Astrocyte of the cerebellum (primary cell): ENCODE data around the gene SAMD1.

Source experiments
- DNase-seq: peaks from one replicate; pipeline ENCODE4 v3.0.0-alpha.2; 2011; ENCODE audit warnings: low read depth
- H3K4me3 ChIP-seq: 2 replicates; pipeline ENCODE4 v1.5.1; 2011; ENCODE audit warnings: mild to moderate bottlenecking, low read depth, low read length, moderate library complexity
- CTCF ChIP-seq: IDR thresholded peaks from 2 replicates; pipeline ENCODE4 v1.5.1; 2012; ENCODE audit warnings: low read length, low read depth, moderate library complexity, mild to moderate bottlenecking; ENCODE audit errors: missing control alignments
- in situ Hi-C: cut with HindIII; loops from 2 replicates; pipeline ENCODE4 v1.10.0; 2017; ENCODE audit warnings: low sequenced_read_pairs

Gene SAMD1

DNA sequence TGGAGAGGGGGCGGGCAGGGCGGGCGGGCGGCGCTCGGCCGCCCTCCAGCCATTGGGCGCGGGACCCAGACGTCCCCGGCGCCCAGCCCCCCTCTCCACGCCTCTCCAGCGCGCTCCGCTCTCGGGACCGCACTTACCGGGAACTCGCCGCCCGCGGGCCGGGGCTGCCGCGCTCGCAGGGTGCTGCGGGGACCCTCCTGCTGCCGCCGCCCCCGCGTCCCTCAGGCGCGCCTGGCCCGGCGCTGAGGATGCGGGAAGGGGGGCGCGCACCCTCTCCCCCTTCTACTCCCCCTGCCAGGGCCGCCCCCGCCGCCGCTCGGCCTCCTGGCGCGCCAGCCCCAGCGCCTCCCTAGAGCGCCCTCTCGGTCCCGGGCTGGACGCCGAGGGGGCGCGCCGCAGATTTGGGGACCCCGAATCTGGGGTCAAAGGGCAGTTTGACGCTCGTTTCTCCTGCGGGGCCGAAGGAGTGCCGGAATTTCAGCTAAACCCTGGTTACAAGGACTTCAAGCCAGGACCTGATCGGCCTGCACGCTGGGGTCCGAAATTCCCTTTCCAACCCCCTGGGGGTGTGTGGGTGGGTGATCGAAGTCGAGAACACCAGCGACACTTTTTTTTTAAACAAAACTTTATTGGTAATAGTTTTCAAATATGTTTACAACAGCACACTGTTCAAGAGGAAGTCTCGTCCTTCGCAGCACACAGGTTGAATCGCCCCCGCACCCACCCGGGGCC, 696 bp upstream of the SAMD1 start:
- H3K4me3 ChIP-seq, result peak overlapping the region; percentile 54
- TF ChIP-seq CTCF, result no peak
- no peak for DNase-seq
- in situ Hi-C loops, result no loop called here

- in situ Hi-C loops, result no loop called here
- TF ChIP-seq CTCF, result peak; percentile 0
- no peak for DNase-seq
- H3K4me3 ChIP-seq, result peak overlapping the region; percentile 54
Observed at GRCh38 chr19:14089662-14090508, 666 bp downstream of the SAMD1 start.

DNA sequence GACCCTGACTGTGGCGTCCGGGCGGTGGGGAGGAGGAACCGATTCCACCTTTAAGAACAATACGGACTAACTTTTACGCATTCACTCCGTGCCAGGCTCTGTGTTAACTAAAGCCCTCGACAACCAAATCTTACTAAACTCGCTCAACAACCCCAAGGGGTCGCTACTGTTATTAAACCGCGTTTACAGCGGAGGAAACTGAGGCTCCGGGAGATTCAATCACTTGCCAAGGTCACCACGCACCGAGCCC, 1.2 kb downstream of the SAMD1 start:
- DNase-seq, result no peak
- H3K4me3 ChIP-seq, result peak overlapping the region; percentile 54
- TF ChIP-seq CTCF, result peak; percentile 33
- in situ Hi-C loops, result no loop called here

DNA sequence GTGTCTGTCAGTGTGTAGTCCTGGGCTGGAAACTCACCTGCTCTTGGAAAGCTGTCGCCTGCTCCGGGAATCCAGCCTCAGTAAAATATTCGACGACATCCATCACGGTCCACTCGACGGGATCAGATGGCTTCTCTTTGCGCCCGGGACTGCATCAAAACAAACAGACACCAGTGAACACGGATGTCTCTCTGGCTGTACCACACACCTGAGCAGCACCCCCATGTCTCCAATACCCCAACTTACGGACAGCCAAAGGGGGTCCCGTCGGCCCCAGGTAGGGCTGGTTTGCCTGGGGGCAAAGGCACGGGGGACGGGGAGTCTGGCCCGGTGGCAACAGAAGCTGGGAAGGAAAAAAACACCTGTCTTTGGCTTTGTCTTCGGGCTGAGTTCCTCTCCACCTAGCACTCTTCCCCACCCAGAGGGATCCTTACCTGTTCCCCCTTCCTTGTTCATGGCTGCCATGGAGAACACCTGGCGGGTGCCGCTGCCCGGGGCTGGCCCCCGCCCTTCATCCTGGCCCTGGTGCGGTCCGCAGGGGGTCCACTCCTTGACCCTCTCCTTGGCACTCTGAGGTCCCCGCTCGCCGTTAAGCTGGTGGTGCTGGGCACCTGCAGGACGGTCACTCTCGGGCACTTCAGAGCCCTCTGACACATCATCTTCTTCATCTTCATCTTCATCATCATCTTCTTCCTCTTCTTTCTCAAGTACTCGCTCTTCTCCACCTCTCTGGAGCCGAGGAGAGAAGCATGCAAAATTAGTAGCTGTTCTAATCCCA, 1.7 kb downstream of the SAMD1 start:
- no peak for TF ChIP-seq CTCF
- H3K4me3 ChIP-seq, result peak overlapping the region; percentile 54
- in situ Hi-C loops, result no loop called here
- DNase-seq, result no peak

DNA sequence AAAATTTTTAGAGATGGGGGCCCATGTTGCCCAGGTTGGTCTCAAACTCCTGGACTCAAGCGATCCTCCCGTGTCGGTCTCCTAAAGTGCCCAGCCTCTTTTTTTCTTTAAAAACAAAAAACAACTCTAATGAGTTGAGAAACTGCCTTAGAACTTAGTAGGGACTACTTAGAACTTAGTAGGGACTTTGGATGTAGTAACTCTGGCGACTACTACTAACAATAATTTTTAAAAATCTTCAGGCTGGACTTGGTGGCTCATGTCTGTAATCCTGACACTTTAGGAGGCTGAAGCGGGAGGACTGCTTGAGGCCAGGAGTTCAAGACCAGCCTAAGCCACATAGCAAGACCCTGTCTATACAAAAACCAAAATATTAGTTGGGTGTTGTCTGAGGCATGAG, 4.5 kb downstream of the SAMD1 start:
- in situ Hi-C loops, result no loop called here
- no peak for DNase-seq
- H3K4me3 ChIP-seq, result no peak overlapping the region
- no peak for TF ChIP-seq CTCF

DNA sequence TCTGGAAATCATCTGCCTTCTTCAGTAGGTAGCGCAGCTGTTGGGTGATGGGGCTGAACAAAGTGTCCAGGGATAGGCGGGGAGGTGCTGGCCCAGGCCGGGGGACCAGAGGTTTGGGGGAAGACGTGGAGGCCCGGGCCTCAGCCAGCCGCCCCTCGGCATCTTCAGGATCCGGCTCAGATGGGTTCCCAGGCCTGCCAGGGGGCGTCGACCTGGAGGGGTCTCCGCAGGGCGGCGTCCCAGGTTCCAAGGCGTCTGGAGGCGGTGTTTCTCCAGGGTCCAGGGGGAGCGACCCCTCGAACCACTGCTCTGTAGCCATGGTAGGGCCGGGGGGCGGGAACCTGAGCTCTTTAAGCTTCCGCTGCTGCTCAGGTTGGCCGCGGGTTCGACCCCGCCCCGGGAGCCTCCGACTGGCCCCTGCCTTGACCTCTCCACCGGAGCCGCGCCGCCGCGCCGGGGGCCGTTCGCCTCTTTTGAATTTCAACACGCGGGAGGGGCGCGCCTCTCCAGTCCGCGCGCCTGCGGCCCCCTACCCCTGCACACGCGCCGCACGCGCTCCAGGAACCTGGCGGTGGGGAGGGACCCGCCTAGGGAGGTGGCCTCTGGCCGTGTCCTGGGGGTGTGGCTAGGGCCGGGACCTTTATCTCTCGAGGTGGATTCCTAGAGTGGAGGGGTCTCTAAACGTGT, 5.1 kb downstream of the SAMD1 start, which contains the start of gene C19orf67:
C19orf67 (minus strand) TSS at position 475 of the 687 bp plus-strand sequence; CDS start at position 319, 156 bp downstream.
- H3K4me3 ChIP-seq, result no peak within 1 kb of the TSS
- no peak for DNase-seq
- in situ Hi-C loops, result no loop called here
- no peak for TF ChIP-seq CTCF
